ENCODE data around the gene RNH1.

The RNH1 gene

GRCh38 chr11:550021-550745, 43.1 kb upstream of the RNH1 start:
- Histone ChIP-seq H2AFZ (ENCODE audit: low read depth, low read length) (no peak overlapping the region), H3K4me3 (ENCODE audit: low read depth in 1 of 2, low read length in 2 of 2) (no peak overlapping the region), H3K9me3 (ENCODE audit: insufficient read depth, low read length, severe bottlenecking) (no peaks in the 10 kb centered on the region), H4K20me1 (ENCODE audit: insufficient read depth, low read length) (no peaks in the 10 kb centered on the region), H3K27ac (ENCODE audit: low read length) (no peak overlapping the region), H3K9ac (ENCODE audit: low read depth, low read length) (no peak overlapping the region), H3K79me2 (ENCODE audit: insufficient read depth, low read length) (no peaks in the 10 kb centered on the region), H3K4me1 (ENCODE audit: insufficient read depth, low read length) (peaks cover 6% of the 10 kb centered on the region), H3K27me3 (ENCODE audit: insufficient read depth, low read length, poor library complexity) (no peaks in the 10 kb centered on the region), H3K36me3 (ENCODE audit: insufficient read depth, low read length) (no peaks in the 10 kb centered on the region), H3K4me2 (ENCODE audit: insufficient read depth, low read length) (no peak overlapping the region)
- ATAC-seq (ENCODE audit: insufficient read depth, low read depth): no peak
- DNase-seq: no peak
- TF ChIP-seq EZH2 (IDR thresholded peaks at IDR 0.05; ENCODE audit: borderline replicate concordance, low read depth, low read length, severe bottlenecking): no peak
- TF ChIP-seq CTCF (IDR thresholded peaks at IDR 0.05; ENCODE audit: borderline replicate concordance, extremely low read depth, low read length, poor library complexity, severe bottlenecking): no peak

- H3K79me2 ChIP-seq (ENCODE audit: insufficient read depth, low read length): no peaks in the 10 kb centered on the region
- no peaks in the 10 kb centered on the region for H3K36me3 ChIP-seq (ENCODE audit: insufficient read depth, low read length)
- H4K20me1 ChIP-seq (ENCODE audit: insufficient read depth, low read length): no peaks in the 10 kb centered on the region
- H3K9ac ChIP-seq (ENCODE audit: low read depth, low read length): no peak overlapping the region
- no peaks in the 10 kb centered on the region for H3K27me3 ChIP-seq (ENCODE audit: insufficient read depth, low read length, poor library complexity)
- no peaks in the 10 kb centered on the region for H3K9me3 ChIP-seq (ENCODE audit: insufficient read depth, low read length, severe bottlenecking)
- no peaks in the 10 kb centered on the region for H3K4me1 ChIP-seq (ENCODE audit: insufficient read depth, low read length)
- no peak for TF ChIP-seq EZH2 (IDR thresholded peaks at IDR 0.05; ENCODE audit: borderline replicate concordance, low read depth, low read length, severe bottlenecking)
- no peak for TF ChIP-seq CTCF (IDR thresholded peaks at IDR 0.05; ENCODE audit: borderline replicate concordance, extremely low read depth, low read length, poor library complexity, severe bottlenecking)
- no peak overlapping the region for H3K4me3 ChIP-seq (ENCODE audit: low read depth in 1 of 2, low read length in 2 of 2)
- no peak overlapping the region for H3K27ac ChIP-seq (ENCODE audit: low read length)
- H2AFZ ChIP-seq (ENCODE audit: low read depth, low read length): no peak overlapping the region
- H3K4me2 ChIP-seq (ENCODE audit: insufficient read depth, low read length): no peak overlapping the region
- no peak for ATAC-seq (ENCODE audit: insufficient read depth, low read depth)
- DNase-seq: no peak
These were observed 41.9 kb upstream of the RNH1 start for GRCh38 chr11:548700-549603.

GRCh38 chr11:545171-545570, 38.1 kb upstream of the RNH1 start:
- TF ChIP-seq EZH2 (IDR thresholded peaks at IDR 0.05; ENCODE audit: borderline replicate concordance, low read depth, low read length, severe bottlenecking) (no peak), CTCF (IDR thresholded peaks at IDR 0.05; ENCODE audit: borderline replicate concordance, extremely low read depth, low read length, poor library complexity, severe bottlenecking) (no peak)
- H3K4me2 ChIP-seq (ENCODE audit: insufficient read depth, low read length): no peak overlapping the region
- no peaks in the 10 kb centered on the region for H3K79me2 ChIP-seq (ENCODE audit: insufficient read depth, low read length)
- no peaks in the 10 kb centered on the region for H3K4me1 ChIP-seq (ENCODE audit: insufficient read depth, low read length)
- H3K9ac ChIP-seq (ENCODE audit: low read depth, low read length): no peak overlapping the region
- no peak overlapping the region for H2AFZ ChIP-seq (ENCODE audit: low read depth, low read length)
- H3K27ac ChIP-seq (ENCODE audit: low read length): no peak overlapping the region
- ATAC-seq (ENCODE audit: insufficient read depth, low read depth) (no peak), DNase-seq (no peak)
- H3K27me3 ChIP-seq (ENCODE audit: insufficient read depth, low read length, poor library complexity): no peaks in the 10 kb centered on the region
- no peaks in the 10 kb centered on the region for H4K20me1 ChIP-seq (ENCODE audit: insufficient read depth, low read length)
- no peaks in the 10 kb centered on the region for H3K9me3 ChIP-seq (ENCODE audit: insufficient read depth, low read length, severe bottlenecking)
- H3K4me3 ChIP-seq (ENCODE audit: low read depth in 1 of 2, low read length in 2 of 2): no peak overlapping the region
- H3K36me3 ChIP-seq (ENCODE audit: insufficient read depth, low read length): no peaks in the 10 kb centered on the region

Data from DND-41 (cell line).